ENCODE data around the gene DIDO1.
A peak's percentile ranks its signal among the peaks of the same experiment; 100 is the strongest.

DIDO1 gene

DNA sequence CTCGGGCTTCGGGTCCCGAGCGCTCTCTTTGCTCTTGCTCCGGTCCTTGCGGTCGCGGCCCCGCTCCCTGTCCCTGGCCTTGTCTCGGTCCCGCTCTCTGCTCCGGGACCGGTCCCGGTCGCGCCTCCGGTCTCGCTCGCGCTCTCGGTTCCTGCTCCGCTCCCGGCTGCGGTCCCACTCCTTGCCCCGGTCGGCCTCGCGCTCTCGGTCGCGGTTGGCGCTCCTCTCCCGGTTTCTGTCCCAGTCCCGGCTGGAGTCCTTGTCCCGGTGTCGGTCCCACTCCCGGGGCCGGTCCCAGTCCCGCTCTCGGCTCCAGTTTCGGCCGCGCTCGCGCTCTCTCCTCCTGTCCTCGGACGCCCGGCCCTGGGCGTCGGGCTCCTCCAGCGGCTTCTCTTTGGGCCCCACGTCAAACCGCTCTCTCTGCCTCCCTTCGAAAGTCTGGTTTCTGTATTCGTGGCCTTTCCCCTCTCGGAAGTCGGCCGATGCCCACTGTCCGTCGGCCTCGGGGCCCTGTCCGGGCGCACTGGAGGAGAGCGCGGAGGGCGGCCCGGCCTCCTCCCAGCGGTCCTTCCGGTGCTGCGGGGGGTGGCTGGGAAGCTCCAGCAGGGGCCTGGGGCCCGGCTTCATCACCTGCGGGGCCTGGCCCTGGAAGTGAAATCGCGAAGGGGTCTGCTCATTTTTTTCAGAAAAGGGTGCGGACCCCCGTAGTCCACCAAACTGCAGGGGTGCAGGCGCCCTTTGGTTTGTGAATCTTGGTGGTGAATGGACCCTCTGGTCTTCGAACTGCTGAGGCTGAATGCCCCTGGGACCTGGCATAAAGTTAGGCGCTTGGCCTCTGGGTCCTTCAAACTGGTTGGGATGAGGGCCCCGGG is 46.8 kb downstream of the DIDO1 start:
- no peak for DNase-seq (ENCODE audit: low spot score)

DNA sequence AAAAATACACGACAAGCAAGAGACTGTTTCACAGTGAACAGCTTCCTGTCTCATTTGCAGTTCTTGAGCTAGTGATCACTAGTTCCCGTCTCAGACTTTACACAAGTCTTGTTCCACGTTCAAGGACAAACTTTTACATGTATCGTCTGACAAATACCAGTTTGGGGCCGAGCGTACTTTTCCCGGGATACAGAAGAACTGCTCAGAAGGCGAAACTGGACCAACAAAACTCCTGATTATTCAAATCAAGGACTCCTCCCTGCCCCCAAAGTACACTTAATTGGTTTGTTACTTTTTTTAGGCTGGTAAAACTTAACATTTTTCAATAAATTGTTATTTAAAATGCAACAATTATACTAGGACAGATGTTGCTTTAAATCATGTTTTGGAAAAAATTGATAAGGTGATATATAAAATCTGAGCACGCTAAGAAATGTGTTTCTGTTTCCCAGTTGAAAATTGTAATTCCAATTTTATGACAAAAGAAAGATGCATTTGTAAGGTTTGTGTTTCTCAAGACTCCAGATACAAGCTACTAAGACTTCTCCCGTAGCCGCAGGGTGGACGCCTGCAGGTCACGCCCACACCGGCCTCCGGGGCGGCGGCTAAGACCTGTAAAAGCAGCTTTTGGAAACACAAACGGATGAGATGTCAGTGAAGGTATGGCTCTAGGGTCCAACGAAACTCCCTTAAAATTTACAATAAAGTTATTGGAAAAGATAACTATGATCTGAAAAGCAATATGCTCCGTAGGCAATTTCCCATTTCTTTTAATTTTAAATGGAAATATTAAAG is 47.9 kb downstream of the DIDO1 start:
- no peak for DNase-seq (ENCODE audit: low spot score)

DNA sequence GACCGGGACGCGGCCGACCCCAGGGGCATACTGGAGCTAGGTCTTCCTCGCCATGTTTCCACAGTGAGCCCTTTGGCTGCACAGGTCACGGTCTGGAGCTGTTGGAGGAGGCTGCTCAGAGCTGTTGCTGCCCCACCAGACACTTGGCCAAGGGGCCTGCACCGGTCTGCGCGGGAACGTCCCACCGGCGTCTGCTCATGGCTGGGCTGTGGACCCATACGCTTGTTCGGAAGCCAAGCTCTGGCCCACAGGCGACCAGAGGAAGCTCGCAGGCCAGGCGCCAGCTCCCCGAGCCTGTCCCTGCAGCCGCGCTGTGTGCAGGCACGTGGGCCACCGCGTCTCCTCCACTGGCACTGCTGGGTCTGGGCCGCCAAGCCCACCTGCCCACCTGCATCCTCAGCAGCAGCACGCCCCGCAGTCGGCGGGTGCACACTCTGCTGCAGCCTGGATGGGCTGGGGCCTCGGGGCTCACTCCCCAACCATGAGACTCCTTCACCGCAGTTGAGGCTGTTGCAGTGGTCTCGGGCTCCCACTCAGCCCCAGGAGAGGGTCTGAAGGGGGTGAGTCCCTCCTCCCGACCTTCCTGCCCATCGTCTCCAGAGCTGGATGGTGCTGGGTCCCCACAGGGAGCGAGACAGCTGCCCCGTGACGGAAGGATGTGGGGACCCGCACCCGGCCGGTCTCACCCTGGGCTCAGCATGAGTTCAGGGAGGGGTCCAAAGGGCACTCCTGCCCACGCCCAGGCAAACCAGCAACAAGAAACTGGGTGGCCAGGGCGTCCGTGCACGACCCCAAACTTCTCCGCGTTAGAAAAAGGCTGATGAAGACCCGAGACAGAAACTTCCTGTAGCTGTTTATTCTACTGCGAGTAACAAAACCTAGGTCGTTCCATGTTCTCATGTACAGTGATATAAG is 49.1 kb downstream of the DIDO1 start:
- DNase-seq (ENCODE audit: low spot score): no peak

DNA sequence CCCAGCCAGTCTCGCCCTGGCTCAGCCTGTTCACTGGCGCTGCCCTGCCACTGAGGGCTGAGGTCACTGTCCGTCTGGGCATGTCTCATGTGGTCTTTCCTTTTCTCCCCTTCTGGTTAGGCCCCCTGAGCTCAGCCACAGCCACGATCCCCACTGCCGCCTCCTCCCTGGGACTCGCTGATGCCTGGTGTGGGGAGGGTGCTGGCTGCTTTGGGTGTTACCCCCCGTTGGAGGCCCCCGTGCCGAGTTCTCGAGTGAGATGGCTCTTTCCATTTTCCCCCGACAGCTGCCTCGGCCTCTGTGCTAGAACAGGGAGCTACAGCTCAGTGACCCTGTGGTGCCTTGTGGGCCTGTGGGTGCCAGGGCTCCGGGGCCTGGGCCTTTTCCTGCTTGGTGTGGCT is 49.8 kb downstream of the DIDO1 start:
- no peak for DNase-seq (ENCODE audit: low spot score)

DNA sequence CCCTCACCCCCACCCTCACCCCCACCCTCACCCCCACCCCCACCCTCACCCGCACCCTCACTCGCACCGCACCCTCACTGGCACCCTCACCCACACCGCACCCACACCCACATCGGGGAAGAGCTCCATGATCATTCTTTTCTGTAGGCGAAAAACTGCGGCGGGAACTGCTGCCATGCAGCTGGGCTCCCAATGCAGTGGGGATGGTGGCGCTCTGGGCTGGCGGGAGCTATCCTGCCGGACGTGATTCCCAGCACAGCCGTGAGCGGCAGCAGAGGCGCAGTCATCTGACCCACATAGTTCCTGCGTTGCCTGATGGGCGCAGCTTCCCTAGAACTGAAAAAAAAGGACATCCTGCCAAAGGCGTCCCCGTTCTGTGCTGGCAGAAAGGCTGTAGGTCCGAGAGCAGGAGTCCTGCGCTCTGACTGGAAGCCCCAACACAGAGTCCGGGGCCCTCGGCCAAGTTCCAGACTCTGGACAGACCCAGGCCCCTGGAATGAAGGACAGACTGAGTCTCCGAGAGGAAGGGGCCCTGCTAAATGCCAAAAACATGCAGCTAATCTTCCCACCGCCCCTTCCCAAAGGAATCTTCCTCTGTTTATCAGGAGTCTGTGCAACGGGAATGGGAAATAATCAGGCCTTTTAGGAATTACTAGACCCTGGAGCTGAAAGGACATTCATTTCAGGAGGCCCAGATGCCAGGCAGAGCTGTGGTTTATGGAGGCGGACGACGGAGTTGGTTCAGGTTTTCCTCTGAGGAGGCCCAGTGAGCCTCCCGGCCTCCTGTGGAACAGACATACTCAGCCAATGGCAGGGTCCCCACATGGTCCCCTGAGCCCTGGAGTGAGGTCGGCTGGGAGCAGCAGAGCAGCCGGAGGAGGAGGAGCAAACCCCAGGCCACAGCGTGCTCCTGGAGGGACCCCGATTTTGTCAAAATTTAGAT is 50.6 kb downstream of the DIDO1 start:
- DNase-seq (ENCODE audit: low spot score): peak; percentile 97

DNA sequence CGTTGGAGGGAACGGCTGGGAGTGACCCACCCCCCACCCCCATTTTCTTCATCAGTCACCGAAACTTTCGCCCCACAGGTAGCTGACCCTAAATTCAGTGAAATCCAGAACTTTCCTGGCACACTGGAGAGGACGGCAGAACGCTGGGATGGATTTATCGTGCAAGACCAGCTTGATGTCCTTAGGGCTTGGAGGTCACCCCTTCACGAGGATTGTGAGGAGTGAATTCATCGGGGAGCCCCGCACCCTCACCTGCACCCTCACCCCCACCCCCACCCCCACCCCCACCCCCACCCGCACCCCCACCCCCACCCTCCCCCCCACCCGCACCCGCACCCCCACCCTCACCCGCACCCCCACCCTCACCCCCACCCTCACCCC is 51.4 kb downstream of the DIDO1 start:
- peak; percentile 50 for DNase-seq (ENCODE audit: low spot score)

DNA sequence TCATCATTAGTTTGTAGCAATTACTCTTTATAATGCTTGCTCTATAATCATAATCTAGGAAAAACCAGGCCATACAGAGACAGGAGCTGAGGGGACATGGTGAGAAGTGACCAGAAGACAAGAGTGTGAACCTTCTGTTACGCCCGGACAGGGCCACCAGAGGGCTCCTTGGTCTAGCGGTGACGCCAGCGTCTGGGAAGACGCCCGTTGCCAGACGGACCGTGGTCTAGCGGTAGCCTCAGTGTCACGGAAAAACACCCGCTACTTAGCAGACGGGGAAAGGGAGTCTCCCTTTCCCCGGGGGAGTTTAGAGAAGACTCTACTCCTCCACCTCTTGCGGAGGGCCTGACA is 52.6 kb downstream of the DIDO1 start:
- peak; percentile 84 for DNase-seq (ENCODE audit: low spot score)

DNA sequence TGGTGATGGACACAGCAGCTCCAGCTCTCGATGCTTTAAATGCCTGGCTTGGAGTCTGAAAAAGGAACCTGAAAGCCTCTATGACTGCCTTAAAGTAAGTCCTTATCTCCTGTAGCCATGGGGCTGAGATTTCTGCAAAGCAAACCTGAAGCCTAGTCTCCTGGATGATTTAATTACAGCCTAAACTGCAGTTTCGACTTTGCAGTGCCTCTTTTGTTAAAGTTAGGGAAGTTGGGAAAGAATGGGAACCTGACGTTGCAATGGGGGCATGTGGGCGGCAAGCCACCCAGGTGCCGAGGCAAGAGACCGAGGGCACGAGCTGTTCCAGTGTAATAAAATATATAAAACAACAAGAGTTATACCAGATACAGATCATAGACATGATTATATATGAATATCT is 53.0 kb downstream of the DIDO1 start:
- no peak for DNase-seq (ENCODE audit: low spot score)

DNA sequence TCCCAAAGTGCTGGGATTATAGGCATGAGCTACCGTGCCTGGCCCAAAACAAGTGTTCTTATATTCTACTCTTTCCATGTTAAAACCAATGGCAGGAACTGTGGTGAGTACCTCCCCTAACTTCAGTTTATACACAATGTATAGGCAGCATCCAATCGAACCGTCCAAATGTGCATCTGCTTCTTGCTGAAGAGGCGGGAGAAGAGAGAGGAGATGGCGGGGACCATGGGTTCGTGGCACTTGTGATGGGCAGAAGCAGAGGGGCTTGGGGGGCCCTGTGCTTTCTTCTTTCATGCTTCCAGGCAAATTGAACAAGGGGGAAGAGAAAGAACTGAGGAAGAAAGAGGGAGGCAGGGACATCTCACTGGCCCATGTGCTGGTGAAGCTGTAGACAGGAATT is 53.4 kb downstream of the DIDO1 start:
- no peak for DNase-seq (ENCODE audit: low spot score)

DNA sequence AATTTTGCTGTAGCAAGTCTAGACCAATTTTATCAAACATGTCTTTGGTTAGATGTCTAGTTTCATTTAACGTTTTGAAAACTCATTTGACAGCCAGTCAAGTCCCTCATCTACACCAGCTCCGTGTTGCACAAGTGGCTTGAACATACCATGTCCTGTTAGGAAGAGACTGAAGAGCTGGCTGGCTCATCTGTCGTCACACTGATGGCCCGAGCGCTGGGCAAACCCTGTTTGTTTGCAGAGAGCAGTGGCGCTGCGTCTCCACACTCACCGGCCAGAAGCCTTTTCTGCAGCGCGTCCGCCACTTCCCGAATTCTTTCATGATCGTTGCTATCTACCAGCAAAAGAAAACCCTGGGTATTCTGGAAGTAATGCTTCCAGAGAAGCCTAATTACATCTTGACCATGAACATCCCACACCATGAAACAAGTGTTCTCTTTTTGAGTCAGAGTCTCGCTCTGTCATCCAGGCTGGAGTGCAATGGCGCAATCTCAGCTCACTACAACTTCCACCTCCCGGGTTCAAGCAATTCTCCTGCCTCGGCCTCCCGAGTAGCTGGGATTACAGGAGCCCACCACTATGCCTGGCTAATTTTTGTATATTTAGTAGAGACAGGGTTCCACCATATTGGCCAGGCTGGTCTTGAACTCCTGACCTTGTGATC is 54.0 kb downstream of the DIDO1 start:
- no peak for DNase-seq (ENCODE audit: low spot score)

DNA sequence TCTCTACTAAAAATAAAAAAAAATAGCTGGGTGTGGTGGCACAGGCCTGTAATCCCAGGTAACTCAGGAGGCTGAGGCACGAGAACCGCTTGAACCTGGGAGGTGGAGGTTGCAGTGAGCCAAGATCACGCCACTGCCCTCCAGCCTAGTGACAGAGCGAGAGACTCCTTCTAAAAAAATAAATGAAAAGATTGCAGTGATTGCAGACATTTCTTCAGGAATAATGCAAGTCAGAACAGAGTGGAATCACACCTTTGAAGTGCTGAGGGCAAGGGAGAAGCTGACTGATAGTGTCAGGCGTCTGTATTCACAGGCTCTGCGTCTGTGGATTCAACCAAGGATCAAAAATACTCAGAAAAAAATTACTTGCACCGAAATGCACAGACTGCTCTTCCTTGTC is 62.1 kb downstream of the DIDO1 start:
- no peak for DNase-seq (ENCODE audit: low spot score)

DNA sequence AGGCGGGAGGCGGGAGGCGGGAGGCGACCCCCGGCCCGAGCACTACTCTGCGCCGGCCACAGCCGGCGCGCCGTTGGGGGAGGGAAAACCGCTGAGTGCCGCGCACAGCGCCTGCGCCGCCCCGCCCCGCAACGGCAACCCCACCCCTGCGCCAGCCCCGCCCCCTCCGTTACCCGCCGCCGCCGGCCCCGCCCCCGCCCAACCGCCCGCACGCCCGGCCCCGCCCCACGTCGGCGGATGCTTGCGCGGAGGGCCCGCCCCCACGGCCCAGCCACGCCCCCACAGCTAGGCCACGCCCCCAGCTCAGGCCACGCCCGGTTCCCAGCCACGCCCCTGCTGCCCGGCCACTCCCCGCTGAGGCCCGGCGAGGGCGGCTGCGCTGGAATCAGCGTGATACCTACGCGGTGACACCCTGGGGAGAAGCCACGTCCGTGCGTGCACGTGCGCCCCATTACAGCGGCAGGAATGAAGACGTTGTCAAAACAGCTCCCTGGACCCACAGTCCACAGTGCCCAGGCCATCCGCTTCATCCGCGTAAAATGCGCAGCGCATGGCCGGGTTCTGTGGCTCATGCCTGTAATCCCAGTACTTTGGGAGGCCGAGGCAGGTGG is 64.5 kb downstream of the DIDO1 start, which contains the start of gene TCFL5:
TCFL5 (minus strand) TSS at position 97 of the 611 bp plus-strand sequence. CDS start 152 bp downstream, outside the sequence.
- peak; percentile 94 for DNase-seq (ENCODE audit: low spot score)

DNA sequence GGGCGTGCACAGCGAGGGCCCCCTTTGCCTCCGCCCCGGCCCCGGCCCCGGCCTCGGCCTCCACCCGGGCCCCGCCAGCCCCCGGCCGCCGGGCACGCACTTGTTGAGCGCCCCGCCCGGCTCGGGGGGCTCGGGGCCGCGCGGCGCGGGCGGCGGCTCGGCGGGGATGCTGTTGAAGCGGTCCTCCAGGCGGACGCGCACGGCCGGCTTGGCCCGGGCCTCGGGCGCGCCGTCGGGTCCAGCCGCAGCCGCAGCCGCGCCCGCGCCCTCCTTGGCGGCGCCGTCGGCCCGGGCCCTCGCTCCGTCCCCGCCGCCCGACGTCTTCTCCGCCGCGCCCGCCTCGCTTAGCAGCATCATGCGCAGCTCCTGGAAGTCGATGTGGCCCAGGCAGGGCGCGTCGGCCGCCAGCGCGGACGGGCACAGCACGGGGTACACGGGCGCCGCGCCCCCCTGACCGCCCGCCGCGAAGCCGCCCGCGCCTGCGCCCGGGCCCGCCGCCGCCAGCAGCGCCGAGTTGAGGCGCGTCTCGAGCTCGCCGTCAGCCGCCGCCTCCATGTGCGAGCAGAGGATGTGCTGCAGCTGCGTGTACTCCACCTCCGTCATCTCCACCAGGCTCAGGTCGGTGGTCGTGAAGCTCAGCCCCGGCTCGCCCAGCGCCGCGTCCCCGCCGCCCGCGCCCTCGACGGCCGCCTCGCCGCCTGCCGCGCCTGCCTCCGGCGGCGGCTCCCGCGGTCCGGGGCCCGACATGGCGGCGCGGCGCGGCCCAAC is 65.2 kb downstream of the DIDO1 start:
- peak; percentile 53 for DNase-seq (ENCODE audit: low spot score)

DNA sequence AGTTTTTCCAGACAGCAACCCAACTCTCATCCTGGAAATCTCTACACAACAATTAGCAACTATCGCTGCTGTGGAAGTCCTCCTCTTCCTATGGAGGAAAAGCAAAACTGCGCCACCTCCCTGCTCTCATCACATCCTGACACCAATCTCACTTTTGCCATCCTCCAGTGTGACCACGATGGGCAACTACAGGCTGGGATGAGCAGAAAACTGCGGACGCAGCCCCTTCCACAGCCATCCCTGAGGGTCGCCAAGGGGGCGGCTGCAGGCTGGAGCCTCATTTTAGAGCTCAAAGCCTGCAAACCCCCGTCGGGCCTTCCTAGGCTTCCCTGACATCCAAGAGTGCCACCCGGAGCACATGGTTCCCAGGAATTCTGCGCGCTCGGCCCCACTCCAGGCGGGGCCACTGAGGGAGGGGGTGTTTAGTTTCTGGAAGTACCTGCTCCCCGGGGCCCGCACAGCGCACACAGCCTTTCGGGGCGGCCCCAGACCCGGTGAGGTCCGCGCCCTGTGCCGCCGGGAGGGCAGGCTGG is 65.8 kb downstream of the DIDO1 start:
- peak; percentile 80 for DNase-seq (ENCODE audit: low spot score)

DNA sequence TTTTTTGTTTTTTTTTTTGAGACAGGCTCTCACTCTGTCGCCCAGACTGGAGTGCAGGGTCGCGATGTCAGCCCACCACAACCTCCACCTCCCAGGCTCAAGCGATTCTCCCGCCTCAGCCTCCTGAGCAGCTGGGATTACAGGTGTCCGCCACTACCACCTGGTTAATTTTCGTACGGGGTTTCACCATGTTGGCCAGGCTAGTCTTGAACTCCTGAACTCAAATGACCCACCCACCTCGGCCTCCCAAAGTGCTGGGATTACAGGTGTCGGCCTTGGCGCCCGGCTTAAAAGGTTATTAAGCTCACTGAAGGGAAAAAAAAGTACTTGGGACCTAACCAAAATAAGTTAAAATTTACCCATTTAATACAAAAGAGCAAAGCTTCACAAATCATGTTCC is 66.6 kb downstream of the DIDO1 start:
- DNase-seq (ENCODE audit: low spot score): no peak

DNA sequence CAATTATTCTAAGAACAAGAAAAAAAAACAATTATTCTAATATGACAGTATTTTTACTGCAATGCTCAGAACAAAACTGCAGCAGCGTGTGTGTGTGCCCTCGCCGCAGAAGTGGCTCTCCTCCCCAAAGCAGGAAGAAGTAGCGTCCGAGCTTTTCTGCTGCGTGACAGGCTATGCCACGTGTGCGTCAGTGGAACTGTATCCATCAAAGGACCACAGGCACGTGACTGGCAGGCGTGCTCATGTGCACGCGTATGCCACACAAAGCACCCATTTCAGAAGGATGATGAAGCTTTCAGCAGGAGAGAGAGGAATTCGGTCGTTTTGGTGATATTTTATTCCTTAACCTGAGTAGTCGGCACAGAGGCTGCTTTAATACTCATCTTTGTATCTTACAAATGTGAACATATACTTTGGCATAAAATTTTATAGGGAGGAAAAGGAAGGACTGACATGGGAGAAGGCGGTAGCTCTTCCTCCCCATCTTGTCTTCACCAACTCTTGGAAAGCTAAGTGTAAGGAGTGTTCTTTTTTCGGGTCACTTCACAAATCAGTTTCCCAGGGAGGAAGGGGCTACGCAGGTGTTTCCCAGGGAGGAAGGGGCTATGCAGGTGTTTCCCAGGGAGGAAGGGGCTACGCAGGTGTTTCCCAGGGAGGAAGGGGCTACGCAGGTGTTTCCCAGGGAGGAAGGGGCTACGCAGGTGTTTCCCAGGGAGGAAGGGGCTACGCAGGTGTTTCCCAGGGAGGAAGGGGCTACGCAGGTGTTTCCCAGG is 68.1 kb downstream of the DIDO1 start:
- DNase-seq (ENCODE audit: low spot score): no peak

DNA sequence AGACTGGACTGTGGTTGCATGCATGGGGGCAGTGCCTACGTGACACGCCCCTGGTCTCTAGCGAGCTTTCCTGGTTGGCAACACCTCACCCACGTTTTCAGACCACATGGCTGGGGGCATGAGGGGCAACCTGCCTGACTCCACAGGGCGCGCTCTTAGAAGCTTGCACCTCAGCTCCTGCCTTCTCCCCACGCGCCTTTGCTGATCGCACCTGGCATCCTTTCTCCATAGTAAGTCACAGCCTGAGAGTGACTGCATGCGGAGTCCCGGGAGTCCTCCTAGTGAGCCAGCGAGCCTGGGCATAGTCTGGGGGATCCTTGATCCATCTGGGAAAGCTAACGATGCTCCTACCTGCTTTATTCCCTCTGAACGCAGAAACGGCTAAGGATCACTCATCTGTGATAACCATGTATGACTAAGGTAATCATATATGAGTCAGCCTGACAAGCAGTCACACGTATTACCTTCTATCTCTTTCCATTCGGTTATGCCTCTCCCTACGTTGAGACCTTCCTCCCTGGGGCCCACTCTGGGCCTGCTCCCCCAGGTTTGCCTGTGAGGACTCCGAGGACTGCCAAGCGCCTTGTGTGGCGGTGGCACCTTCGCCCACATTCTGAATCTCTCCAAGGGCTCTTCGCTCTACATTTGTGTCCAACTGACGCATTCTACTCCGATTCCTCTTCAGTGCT is 69.2 kb downstream of the DIDO1 start:
- peak; percentile 73 for DNase-seq (ENCODE audit: low spot score)

DNA sequence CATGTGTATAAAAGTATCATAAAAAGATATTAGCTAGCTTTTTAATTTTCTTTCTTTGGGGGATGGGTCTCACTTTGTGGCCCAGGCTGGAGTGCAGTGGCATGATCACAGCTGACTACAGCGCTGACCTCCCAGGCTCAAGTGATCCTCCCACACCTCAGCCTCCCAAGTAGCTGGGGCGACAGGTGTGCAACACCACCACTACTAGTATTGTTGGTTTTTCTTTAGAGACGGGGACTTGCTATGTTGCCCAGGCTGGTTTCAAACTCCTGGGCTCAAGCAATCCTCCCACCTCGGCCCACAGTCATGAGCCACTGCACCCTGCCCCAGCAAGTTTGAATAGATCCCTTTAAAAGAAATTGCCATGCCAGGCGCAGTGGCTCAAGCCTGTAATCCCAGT is 71.2 kb downstream of the DIDO1 start:
- no peak for DNase-seq (ENCODE audit: low spot score)

Measured in RKO (cell line).